NCI-H2107 (cell line): ENCODE results near the gene SEC63.
"Not testable (repeated sequence)": the region's sequence is repeated elsewhere in the genome, so short reads cannot be mapped to it uniquely, and the experiment has no call there.

Experiments
- DNase-seq: peaks from one replicate; lab custom pipeline; 2025; lab: John Stamatoyannopoulos, UW

Gene SEC63

GRCh38 chr6:107862383-107862782 lies 95.6 kb downstream of the SEC63 start:
- DNase-seq, result no peak

- not testable (repeated sequence) for DNase-seq
Measured at GRCh38 chr6:107860963-107861362, 97.0 kb downstream of the SEC63 start.

DNA sequence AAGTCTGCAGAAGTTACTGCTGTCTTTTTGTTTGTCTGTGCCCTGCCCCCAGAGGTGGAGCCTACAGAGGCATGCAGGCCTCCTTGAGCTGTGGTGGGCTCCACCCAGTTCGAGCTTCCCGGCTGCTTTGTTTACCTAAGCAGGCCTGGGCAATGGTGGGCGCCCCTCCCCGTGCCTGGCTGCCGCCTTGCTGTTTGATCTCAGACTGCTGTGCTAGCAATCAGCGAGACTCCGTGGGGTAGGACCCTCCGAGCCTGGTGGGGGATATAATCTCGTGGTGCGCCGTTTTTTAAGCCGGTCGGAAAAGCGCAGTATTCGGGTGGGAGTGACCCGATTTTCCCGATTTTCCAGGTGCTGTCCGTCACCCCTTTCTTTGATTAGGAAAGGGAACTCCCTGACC lies 97.9 kb downstream of the SEC63 start:
- DNase-seq, result not testable (repeated sequence)

GRCh38 chr6:107853230-107853629 lies 104.8 kb downstream of the SEC63 start:
- no peak for DNase-seq

GRCh38 chr6:107849325-107849724 lies 108.7 kb downstream of the SEC63 start:
- no peak for DNase-seq

DNA sequence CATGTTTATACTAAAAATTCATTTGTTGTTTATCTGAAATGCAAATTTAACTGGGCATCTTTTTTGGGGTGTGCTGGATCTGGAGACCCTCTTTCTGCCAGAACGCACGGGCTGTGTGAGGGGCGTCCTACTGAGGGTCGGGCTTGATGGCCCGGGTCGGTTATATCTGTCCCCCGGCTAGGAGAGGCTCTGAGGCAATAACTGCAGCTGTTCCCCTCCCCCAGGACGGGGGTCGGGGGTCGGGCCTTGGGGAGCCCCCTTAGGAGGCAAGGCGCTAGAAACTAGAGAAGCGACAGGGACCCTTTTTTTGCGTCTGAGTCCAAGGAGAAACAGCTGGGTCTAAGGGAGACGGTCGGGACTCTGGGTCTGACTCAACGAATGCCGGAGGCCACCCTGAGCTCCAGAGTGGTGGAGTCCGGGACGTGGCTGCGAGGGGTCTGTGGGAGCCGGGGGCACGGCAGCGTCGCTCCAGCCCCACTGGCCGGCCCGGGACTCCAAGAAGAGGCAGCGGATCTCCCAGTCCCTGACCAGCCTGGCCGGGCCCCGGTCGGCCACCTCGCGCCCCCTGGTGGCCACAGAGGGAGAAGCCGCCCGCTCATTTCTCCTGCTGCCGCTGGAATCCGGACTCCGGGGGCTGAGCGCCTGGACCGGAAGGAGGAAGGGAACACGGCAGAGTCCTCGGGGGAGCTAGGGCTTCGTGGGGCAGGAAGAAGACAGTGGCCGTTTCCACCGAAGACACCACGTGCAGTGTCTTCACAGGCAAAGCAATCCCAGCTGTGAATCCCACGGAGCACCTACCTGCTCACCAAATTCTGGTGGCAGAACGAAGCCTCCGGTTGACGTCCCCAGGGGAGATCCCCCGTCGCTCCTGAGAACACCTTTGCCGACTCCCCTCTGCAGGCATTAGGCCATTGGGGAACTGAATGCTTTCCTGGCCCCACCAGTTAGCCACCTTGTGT lies 109.9 kb downstream of the SEC63 start:
- peak; percentile 47 for DNase-seq

GRCh38 chr6:107846262-107846795 lies 111.7 kb downstream of the SEC63 start:
- DNase-seq, result no peak

GRCh38 chr6:107845777-107846176 lies 112.2 kb downstream of the SEC63 start:
- DNase-seq, result no peak

GRCh38 chr6:107843400-107843799 lies 114.6 kb downstream of the SEC63 start:
- no peak for DNase-seq

- DNase-seq, result no peak
Measured at GRCh38 chr6:107841275-107841670, 116.7 kb downstream of the SEC63 start.

DNA sequence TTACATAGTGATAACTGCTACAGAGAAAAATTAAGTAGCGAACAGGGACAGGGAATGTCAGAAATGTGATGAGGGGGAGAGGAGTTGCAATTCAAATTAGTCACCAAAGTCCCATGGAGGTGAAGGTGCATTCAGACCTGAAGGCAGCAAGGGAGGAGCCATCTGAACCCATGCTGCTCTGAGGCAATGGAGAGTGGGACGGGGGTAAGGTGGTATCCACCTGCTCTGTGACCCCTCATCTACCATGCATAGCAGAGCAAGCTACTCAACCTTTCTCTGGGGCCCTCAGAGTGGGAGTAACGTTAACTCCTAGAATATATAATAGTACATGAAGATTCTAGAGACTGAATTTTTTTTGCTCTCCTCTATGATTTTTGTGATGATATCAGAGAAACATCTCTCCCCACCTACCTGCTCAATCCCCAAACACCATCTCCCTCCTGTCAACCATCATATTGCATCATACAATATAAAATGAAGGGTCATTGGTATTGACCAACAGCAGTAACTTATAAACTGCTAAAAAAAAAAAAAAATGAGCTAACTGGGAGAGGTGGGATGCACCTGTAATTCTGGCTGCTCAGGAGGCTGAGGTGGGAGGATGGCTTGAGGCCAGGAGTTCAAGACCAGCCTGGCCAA lies 117.3 kb downstream of the SEC63 start:
- no peak for DNase-seq

DNA sequence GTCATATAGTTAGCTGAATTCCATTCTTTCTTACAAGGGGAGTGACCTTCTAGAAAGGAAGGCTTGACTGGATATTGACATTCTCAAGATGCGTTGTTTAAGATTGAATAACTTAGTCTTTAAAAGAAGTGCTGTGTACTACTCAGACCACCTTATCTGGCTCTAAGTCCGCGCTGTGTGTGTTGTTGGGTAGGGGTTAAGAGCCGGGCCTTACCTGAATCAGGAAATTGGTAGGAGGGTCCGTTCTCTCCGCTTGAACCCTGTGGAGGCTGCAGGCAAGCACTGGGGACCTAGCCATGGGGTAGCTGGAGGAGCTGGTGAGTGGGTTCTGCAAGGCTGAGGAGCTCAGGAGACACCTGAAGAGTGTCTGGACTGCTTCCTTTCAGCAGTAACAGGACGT lies 124.9 kb downstream of the SEC63 start:
- no peak for DNase-seq

GRCh38 chr6:107832151-107833056 lies 125.6 kb downstream of the SEC63 start:
- DNase-seq, result no peak

DNA sequence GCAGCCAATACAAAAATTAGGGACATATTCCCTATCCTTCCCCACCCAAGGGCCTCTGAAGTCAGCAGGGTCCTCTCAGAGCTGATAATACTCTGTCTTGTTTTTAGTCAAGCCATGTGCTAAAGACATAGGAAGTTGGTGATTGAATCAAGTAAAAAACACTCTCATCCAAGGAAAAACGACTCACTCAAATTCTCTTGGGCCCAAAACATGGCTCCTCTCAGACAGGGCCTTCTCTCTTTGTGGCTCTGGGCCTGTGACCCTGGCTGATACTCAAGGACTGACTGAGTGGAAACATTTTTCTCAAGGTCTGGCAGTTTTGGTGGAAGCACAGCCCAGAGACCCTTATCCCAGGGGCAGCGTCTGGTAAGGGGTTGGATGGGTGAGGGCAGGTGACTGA lies 127.9 kb downstream of the SEC63 start:
- DNase-seq, result no peak

DNA sequence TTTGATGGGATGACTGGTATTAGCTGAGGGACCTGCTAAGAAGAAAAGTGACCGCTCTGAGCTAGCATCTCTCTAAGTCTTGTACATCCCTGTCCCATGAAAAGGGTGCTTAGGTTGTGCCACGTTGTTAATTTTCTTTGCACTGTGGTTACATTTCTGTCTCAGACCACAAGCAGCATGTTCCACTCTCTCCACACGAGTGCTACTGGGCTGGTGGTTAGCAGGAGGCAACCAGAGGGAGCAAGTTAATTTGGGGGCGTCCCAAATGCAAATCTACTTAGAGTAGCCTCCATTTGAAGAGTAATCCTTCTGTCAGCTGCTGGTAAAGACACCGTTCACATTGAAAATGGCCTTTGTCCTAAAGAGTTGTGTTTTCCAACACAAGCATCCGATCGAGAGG lies 130.5 kb downstream of the SEC63 start:
- DNase-seq, result no peak

DNA sequence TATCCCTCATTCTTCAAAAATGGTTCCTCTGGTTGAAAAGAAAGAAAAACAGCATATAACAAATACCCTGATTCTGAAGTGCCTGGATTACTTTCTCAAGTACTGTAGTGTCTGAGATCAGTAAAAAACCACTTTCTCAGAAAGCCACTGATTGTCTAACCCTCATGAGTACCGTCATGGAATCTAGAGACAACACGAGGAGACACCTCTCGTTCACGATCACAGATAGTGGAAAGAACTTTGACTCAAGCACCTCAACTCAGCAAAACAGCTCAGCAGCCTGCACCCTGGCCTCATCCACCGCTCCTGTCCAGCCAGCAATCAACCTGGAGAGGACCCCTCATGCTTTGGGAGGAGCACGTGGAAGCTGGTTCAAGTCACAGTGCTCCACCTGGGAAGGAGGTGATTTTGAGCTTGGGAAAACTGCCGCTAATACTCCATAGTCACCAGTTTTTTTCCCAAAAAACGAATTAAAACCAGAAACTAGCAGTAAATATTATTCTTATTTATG lies 134.9 kb downstream of the SEC63 start:
- DNase-seq, result no peak

DNA sequence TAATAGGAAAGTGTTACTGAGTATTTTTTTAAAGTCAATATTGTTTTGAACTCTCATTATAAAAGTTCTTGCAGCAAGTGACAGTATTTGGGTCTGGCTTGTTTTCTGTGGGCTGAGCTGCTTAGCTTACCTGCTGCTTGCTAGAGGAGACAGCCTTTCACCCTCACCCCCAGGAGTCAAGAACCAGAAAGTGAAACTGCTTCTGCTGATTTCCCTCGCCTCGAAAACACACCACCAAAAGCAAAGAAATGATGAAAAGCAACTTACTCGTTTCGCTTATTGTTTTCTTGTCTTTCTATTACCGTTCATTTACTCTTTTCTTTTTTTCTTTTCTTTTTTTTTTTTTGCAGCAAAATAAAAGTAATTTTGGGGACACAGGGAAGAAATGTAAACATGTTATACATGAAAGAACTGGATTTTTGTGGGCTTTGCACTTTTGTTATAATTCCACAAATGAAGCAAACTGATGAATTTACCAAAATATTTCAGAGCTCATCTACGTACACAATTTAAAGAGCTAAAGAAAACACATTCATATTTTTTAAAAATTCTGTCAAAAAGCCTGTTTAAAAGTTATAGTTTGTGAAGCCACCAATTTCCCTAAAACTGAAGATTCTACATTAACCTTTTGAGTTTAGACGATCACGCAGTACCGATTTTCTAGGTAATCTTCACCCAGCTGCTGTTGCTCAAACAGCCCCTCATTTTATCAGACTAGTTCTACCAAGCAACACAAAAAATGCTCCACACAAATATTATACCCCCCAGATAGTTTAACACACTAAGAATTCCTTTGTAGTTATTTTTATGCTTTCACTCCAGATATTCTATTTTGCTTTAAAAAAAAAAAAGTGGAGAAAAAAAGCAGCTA lies 135.6 kb downstream of the SEC63 start:
- no peak for DNase-seq

DNA sequence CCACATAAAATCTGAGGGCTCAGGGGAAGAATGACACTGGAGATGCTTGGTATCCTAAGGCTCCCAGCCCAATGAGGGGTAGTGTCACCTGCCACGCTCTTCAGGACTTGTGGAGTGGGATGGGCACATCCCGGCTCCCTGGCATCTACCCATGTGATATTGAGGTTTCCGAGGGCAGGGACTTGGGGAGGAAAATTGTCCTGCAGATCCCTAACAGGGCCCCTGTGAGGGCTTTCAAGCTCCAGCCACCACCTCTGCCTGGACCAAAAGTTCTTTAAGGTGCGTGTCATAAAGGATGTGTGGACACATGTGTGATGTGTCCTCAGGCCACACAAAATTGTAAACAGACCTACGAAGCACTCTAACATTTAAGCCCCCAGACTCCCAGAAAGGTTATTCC lies 136.4 kb downstream of the SEC63 start:
- DNase-seq, result no peak

- DNase-seq, result no peak
Measured at GRCh38 chr6:107820338-107821261, 137.4 kb downstream of the SEC63 start.

DNA sequence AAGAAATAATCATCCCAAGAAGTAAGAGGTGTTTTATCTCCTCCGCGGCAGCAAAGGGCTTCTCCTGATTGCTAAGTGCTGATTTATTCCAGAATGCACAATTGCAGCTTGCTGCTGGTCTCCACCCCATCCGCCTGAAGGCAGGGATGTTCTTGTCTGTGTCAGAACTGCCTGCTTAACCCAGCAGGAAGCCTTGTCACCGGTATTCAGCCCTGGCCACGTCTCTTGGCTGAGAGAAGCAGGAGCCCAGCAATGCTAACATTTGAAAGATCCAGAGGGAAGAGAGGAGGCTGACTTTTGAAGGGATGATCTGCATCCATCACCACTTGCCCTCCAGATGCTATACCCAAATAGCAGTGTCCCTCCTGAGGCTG lies 138.1 kb downstream of the SEC63 start:
- no peak for DNase-seq
